ENCODE results near the gene GNG7.
A peak's percentile ranks its signal among the peaks of the same experiment; 100 is the strongest.
"Not testable (repeated sequence)": the region's sequence is repeated elsewhere in the genome, so short reads cannot be mapped to it uniquely, and the experiment has no call there.

Gene GNG7

DNA sequence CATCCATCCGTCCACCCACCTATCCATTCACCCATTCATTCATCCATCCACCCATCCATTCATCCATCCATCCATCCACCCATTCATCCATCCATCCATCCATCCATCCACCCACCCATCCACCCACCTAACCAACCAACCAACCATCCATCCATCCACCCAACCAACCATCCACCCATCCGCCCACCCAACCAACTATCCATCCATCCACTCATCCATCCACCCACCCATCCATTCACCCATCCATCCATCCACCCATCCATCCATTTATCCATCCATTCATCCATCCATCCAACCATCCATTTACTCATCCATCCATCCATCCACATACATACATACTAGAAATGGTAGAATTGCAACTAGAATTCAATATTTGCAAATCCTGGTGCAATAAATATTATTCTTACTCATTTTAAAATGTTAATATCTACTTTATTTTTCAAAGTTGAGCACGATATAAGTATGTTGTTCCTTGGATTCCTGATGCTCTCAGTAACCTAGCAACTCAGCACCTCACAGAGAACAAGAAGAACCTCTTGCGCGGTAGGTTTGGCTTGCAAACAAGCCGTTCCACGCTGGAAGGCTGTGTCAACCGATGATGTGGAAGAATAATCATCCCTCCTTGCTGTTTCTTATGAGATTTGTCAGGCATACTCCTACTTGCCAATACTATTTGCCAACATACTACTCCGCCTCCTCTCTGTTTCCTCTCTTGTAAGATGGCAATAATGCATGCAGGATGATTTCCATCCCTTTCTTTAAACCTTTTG lies 111.7 kb downstream of the GNG7 start:
- no peaks in the 10 kb centered on the region for H3K36me3 Mint-ChIP-seq (ENCODE audit: low read depth)
- peaks cover 23% of the 10 kb centered on the region for H3K27me3 Mint-ChIP-seq (ENCODE audit: low read depth)
- H3K27ac Mint-ChIP-seq = no peak overlapping the region
- no peak overlapping the region for H3K4me3 Mint-ChIP-seq
- no peaks in the 10 kb centered on the region for H3K9me3 Mint-ChIP-seq
- no peaks in the 10 kb centered on the region for H3K4me1 Mint-ChIP-seq (ENCODE audit: low read depth)

GRCh38 chr19:2589441-2589840 lies 113.1 kb downstream of the GNG7 start:
- Mint-ChIP-seq H3K27me3 (ENCODE audit: low read depth) (peaks cover 24% of the 10 kb centered on the region), H3K4me3 (no peak overlapping the region), H3K9me3 (no peaks in the 10 kb centered on the region), H3K27ac (no peak overlapping the region), H3K4me1 (ENCODE audit: low read depth) (no peaks in the 10 kb centered on the region), H3K36me3 (ENCODE audit: low read depth) (no peaks in the 10 kb centered on the region)

- no peaks in the 10 kb centered on the region for H3K36me3 Mint-ChIP-seq (ENCODE audit: low read depth)
- no peak overlapping the region for H3K27ac Mint-ChIP-seq
- peaks cover 32% of the 10 kb centered on the region for H3K27me3 Mint-ChIP-seq (ENCODE audit: low read depth)
- no peaks in the 10 kb centered on the region for H3K4me1 Mint-ChIP-seq (ENCODE audit: low read depth)
- peaks cover 10% of the 10 kb centered on the region for H3K9me3 Mint-ChIP-seq
- H3K4me3 Mint-ChIP-seq = no peak overlapping the region
Measured at GRCh38 chr19:2588081-2588777, 114.3 kb downstream of the GNG7 start.

DNA sequence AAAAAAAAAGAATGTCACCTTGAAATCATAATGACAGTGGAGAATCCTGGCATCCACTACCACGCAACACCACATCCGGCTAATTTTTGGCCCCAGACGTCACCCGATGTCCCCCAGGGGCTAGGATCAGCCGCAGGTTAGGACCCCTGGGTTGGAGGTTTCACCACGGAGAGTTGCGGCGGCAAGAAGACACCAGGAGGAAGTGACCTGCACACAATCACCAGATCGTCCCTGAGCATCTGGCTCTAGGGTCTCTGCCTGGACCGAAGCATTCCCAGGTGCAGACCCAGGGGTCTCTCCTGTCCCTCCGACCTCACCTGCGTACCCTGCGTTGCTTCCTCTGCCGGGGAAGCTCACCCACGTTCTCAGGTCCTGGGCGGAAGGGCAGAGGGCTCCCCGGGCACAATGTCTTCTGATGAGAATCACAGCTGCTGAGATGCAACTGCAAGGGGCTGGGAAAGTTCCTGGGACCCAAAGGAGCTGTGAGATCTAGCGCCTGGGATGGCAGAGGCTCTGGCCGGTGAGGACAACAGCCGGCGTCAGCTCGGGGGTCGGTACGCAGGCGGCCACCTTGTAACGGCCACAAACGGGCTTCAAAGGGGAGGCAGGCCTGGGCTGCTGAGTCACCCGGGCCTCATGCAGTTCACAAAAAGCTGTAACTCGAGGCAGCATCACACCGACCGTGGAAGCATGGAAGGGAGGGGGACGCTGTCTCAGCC lies 115.3 kb downstream of the GNG7 start:
- Mint-ChIP-seq H3K4me1 (ENCODE audit: low read depth) (no peaks in the 10 kb centered on the region), H3K36me3 (ENCODE audit: low read depth) (no peaks in the 10 kb centered on the region), H3K4me3 (no peak overlapping the region), H3K27me3 (ENCODE audit: low read depth) (peaks cover 25% of the 10 kb centered on the region), H3K27ac (no peak overlapping the region), H3K9me3 (peaks cover 10% of the 10 kb centered on the region)

DNA sequence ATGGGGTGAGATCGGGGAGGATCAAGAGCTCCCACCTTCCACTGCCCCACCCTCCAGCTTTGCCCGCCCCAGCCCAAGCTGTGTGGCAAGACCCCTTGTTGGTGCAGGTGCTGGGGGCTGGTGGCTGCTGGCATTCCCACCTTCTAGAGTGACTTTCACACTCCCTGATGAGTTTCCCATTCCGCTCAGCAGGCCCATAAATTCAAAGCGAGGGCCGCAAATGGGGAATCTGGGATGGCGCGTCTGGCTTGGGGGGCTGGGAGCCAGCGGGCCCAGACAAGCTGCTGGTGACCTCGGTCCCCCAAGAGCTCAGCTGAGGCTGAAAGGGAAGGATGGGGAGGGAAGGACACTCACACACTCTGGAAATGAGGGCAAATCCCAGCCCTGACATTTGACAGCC lies 116.3 kb downstream of the GNG7 start:
- H3K9me3 Mint-ChIP-seq = peaks cover 18% of the 10 kb centered on the region
- H3K27me3 Mint-ChIP-seq (ENCODE audit: low read depth) = peaks cover 15% of the 10 kb centered on the region
- peaks cover 2% of the 10 kb centered on the region for H3K36me3 Mint-ChIP-seq (ENCODE audit: low read depth)
- no peak overlapping the region for H3K4me3 Mint-ChIP-seq
- H3K27ac Mint-ChIP-seq = no peak overlapping the region
- no peaks in the 10 kb centered on the region for H3K4me1 Mint-ChIP-seq (ENCODE audit: low read depth)

GRCh38 chr19:2584002-2584401 lies 118.5 kb downstream of the GNG7 start:
- Mint-ChIP-seq H3K36me3 (ENCODE audit: low read depth) (peaks cover 2% of the 10 kb centered on the region), H3K9me3 (peaks cover 18% of the 10 kb centered on the region), H3K4me3 (no peak overlapping the region), H3K4me1 (ENCODE audit: low read depth) (peaks cover 2% of the 10 kb centered on the region), H3K27me3 (ENCODE audit: low read depth) (peaks cover 12% of the 10 kb centered on the region), H3K27ac (no peak overlapping the region)

GRCh38 chr19:2582984-2583956 lies 119.2 kb downstream of the GNG7 start:
- Mint-ChIP-seq H3K4me3 (no peak overlapping the region), H3K4me1 (ENCODE audit: low read depth) (peaks cover 4% of the 10 kb centered on the region), H3K27ac (no peak overlapping the region), H3K36me3 (ENCODE audit: low read depth) (peaks cover 2% of the 10 kb centered on the region), H3K27me3 (ENCODE audit: low read depth) (peaks cover 12% of the 10 kb centered on the region), H3K9me3 (peaks cover 18% of the 10 kb centered on the region)

DNA sequence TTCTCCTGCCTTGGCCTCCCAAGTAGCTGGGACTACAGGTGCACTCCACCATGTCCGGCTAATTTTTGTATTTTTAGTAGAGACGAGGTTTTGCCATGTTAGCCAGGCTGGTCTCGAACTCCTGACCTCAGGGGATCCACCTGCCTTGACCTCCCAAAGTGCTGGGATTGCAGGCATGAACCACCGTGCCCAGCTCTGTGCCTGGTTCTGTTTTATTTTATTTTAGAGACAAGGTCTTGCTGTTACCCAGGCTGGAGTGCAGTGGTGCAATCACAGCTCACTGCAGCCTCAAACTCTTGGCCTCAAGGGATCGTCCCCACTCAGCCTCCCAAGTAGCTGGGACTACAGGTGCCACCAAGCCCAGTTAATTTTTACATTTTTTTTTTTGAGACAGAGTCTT lies 122.1 kb downstream of the GNG7 start:
- H3K4me1 Mint-ChIP-seq (ENCODE audit: low read depth); H3K4me3 Mint-ChIP-seq; H3K27me3 Mint-ChIP-seq (ENCODE audit: low read depth); H3K36me3 Mint-ChIP-seq (ENCODE audit: low read depth); H3K27ac Mint-ChIP-seq: not testable (repeated sequence)
- peaks cover 18% of the 10 kb centered on the region for H3K9me3 Mint-ChIP-seq

DNA sequence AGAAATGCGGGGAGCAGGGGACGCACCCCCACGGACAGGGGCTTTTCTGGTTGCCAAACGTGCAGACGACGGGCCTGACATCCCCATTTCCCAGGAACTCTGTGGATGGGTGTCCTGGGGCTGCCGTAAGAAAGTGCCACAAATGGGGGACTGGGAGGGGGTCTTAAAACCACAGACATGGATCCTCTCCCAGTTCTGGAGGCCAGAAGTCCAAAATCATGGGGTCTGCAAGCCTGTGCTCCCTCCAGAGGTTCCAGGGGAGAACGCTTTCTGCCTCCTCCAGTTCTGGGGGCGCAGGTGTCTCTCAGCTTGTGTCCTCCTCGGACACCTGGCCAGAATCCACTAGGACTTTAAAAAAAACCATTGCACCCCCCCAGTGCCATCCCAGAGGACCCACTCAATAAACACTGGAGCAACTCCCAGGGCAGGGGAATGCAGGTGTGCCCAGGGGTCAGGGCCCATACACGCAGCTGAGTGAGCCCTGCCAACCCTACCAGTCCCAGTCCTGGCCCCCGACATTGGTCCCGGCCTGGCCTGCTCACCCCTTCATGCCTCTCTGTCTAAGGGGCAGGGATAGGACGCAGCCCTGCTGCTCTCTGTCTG lies 122.7 kb downstream of the GNG7 start:
- peaks cover 2% of the 10 kb centered on the region for H3K36me3 Mint-ChIP-seq (ENCODE audit: low read depth)
- H3K9me3 Mint-ChIP-seq = peaks cover 19% of the 10 kb centered on the region
- H3K4me3 Mint-ChIP-seq = no peak overlapping the region
- H3K4me1 Mint-ChIP-seq (ENCODE audit: low read depth) = peaks cover 5% of the 10 kb centered on the region
- H3K27me3 Mint-ChIP-seq (ENCODE audit: low read depth) = peaks cover 9% of the 10 kb centered on the region
- H3K27ac Mint-ChIP-seq = no peak overlapping the region

GRCh38 chr19:2578901-2579677 lies 123.4 kb downstream of the GNG7 start:
- Mint-ChIP-seq H3K4me3 (peak overlapping the region; percentile 17), H3K9me3 (peaks cover 22% of the 10 kb centered on the region)

GRCh38 chr19:2578391-2578890 lies 124.1 kb downstream of the GNG7 start:
- Mint-ChIP-seq H3K27me3 (ENCODE audit: low read depth) (no peaks in the 10 kb centered on the region), H3K27ac (no peak overlapping the region), H3K4me3 (no peak overlapping the region), H3K4me1 (ENCODE audit: low read depth) (peaks cover 5% of the 10 kb centered on the region), H3K36me3 (ENCODE audit: low read depth) (peaks cover 2% of the 10 kb centered on the region), H3K9me3 (peaks cover 16% of the 10 kb centered on the region)

More at GRCh38 chr19:2578901-2579677, 123.4 kb downstream of the GNG7 start:
- Mint-ChIP-seq H3K27me3 (ENCODE audit: low read depth) (peaks cover 5% of the 10 kb centered on the region), H3K27ac (no peak overlapping the region), H3K4me1 (ENCODE audit: low read depth) (peaks cover 5% of the 10 kb centered on the region), H3K36me3 (ENCODE audit: low read depth) (peaks cover 2% of the 10 kb centered on the region)

DNA sequence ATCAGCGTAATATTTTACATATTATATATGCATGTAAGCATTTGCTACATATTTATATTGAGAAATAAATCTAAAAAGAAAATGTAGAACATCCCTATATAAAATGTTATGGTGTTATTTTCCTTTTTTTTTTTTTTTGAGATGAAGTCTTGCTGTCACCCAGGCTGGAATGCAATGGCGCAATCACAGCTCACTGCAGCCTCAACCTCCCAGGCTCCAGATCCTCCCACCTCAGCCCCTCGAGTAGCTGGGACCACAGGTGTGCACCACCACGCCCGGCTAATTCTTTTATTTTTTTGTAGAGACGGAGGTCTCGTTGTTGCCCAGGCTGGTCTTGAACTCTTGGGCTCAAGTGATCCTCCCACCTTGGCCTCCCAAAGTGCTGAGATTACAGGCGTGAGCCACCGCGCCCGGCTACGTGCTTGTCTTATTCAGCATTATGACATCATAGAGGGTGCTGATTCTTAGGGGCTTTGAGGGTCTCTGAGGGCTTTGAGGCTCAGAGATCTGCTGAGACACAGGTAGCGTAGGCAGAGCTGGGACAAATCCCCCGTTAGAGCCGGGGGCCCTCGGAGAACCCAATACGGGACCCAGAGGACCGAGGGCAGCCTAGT lies 124.7 kb downstream of the GNG7 start:
- H3K36me3 Mint-ChIP-seq (ENCODE audit: low read depth) = peaks cover 2% of the 10 kb centered on the region
- H3K27ac Mint-ChIP-seq = no peak overlapping the region
- peaks cover 5% of the 10 kb centered on the region for H3K4me1 Mint-ChIP-seq (ENCODE audit: low read depth)
- peaks cover 15% of the 10 kb centered on the region for H3K9me3 Mint-ChIP-seq
- no peak overlapping the region for H3K4me3 Mint-ChIP-seq
- H3K27me3 Mint-ChIP-seq (ENCODE audit: low read depth) = no peaks in the 10 kb centered on the region

All from T-helper 1 cell treated with Interleukin-12 subunit alpha and Interleukin-12 subunit beta and Interleukin-4 antibody, amounts not matched to agents 30 μg/mL and 1 μg/mL, for 36 hours (primary cell).